Vagina (tissue), 2 donors: ENCODE measurements around the gene DIRAS3.

Experiments used
- CTCF ChIP-seq, 3 experiments: fragments of 450-650 bp in 2 of 3; fragments of 200-600 bp in 1 of 3; sonication (generic) in 1 of 3; IDR thresholded peaks; one replicate each; pipeline ENCODE4 v1.5.1; 2017 to 2019; ENCODE audit warnings: antibody characterized with exemption in 3 of 3, mild to moderate bottlenecking in 2 of 3, moderate library complexity in 2 of 3
- POLR2A ChIP-seq, 2 donors: fragments of 450-650 bp; IDR thresholded peaks; one replicate each; pipeline ENCODE4 v1.6.1; 2017; ENCODE audit warnings: antibody characterized with exemption in 2 of 2, mild to moderate bottlenecking in 2 of 2, moderate library complexity in 2 of 2
- POLR2AphosphoS5 ChIP-seq, 2 donors: sonication (generic); formaldehyde crosslinking; IDR thresholded peaks; one replicate each; pipeline ENCODE4 v1.9.0; 2017; ENCODE audit warnings: antibody characterized with exemption in 2 of 2, mild to moderate bottlenecking in 2 of 2, low read depth in 1 of 2; ENCODE audit not compliant: insufficient read depth in 1 of 2

- TF ChIP-seq CTCF (IDR thresholded peaks at IDR 0.05) (no peak), POLR2A (IDR thresholded peaks at IDR 0.05) (no peak), POLR2AphosphoS5 (IDR thresholded peaks at IDR 0.05; ENCODE audit: insufficient read depth in 1 of 2, low read depth in 1 of 2) (no peak)
Observed at GRCh38 chr1:68000191-68000590, 50.2 kb downstream of the DIRAS3 start.
